Smooth muscle cell (in vitro differentiated cells): Measurements from ENCODE around the gene SLC45A1. TPM values are rescaled to one million over a fixed set of nuclear protein-coding genes. Genes with fewer than 3 reads are reported as not detected.

ENCODE experiments used
- DNase-seq: peaks from one replicate; lab custom pipeline; 2025; ENCODE audit not compliant: unreplicated experiment; lab: John Stamatoyannopoulos, UW
- H2AFZ ChIP-seq: fragments of 200-600 bp; sonication (generic); 2 replicates; pipeline ENCODE4 v1.6.0; 2016; ENCODE audit warnings: antibody characterized with exemption, low read depth, mild to moderate bottlenecking
- H3F3A ChIP-seq: fragments of 200-600 bp; sonication (generic); 2 replicates; pipeline ENCODE4 v1.6.0; 2017; ENCODE audit warnings: antibody characterized with exemption, low read depth
- H3K27ac ChIP-seq: fragments of 200-600 bp; sonication (generic); 2 replicates; pipeline ENCODE4 v1.5.1; 2016; ENCODE audit warnings: low read depth, mild to moderate bottlenecking
- H3K27me3 ChIP-seq: fragments of 200-600 bp; sonication (generic); 2 replicates; pipeline ENCODE4 v1.6.1; 2016; ENCODE audit warnings: low read depth, mild to moderate bottlenecking
- H3K36me3 ChIP-seq: fragments of 200-600 bp; sonication (generic); 2 replicates; pipeline ENCODE4 v1.5.1; 2016; ENCODE audit warnings: low read depth
- H3K4me1 ChIP-seq: fragments of 200-600 bp; sonication (generic); 2 replicates; pipeline ENCODE4 v1.5.1; 2016; ENCODE audit warnings: low read depth
- H3K4me2 ChIP-seq: fragments of 200-600 bp; sonication (generic); 2 replicates; pipeline ENCODE4 v1.6.0; 2016; ENCODE audit warnings: mild to moderate bottlenecking
- H3K4me3 ChIP-seq: fragments of 200-600 bp; sonication (generic); 2 replicates; pipeline ENCODE4 v1.5.1; 2016; ENCODE audit warnings: mild to moderate bottlenecking
- H3K79me2 ChIP-seq: fragments of 200-600 bp; sonication (generic); 2 replicates; pipeline ENCODE4 v1.6.0; 2016; ENCODE audit warnings: low read depth, mild to moderate bottlenecking
- H3K9ac ChIP-seq: fragments of 200-600 bp; sonication (generic); 2 replicates; pipeline ENCODE4 v1.6.0; 2016; ENCODE audit warnings: low read depth
- H3K9me3 ChIP-seq: fragments of 200-600 bp; sonication (generic); replicated peaks from 2 replicates; pipeline ENCODE4 v1.5.1; 2016; ENCODE audit warnings: low read depth
- H4K20me1 ChIP-seq: fragments of 200-600 bp; sonication (generic); 2 replicates; pipeline ENCODE4 v1.6.0; 2016; ENCODE audit warnings: low read depth
- CTCF ChIP-seq: fragments of 200-600 bp; sonication (generic); IDR thresholded peaks from 2 replicates; pipeline ENCODE4 v1.5.1; 2017; ENCODE audit warnings: borderline replicate concordance, mild to moderate bottlenecking, antibody characterized with exemption; ENCODE audit not compliant: insufficient read depth, poor library complexity, severe bottlenecking
- WGBS: methylation state at CpG from one replicate; pipeline ENCODE4 v1.1.7; 2016; ENCODE audit warnings: low lambda C conversion rate; 5-methylcytosine and 5-hydroxymethylcytosine counted together
- polyA plus RNA-seq: library from polyadenylated mRNA; unstranded; fragments of >200 nt; fragmentation: Nextera tagmentation; extraction: Ambion mirVana; gene quantifications from 2 replicates; pipeline ENCODE4 v1.2.1, GENCODE V29; 2016
- small RNA-seq: library from RNA; depleted of rRNA; stranded (forward); fragments of <200 nt; gene quantifications from one replicate; pipeline ENCODE3, GENCODE V24; 2014
- total RNA-seq: library from RNA; depleted of rRNA; stranded (reverse); fragments of >200 nt; gene quantifications from 2 replicates; pipeline ENCODE4 v1.2.3, GENCODE V29; 2014

SLC45A1 gene
- total and polyA plus RNA-seq, 2 experiments from 2014 or later, result 1.7 to 1.8 TPM

GRCh38 chr1:8390707-8391106 is 72.8 kb downstream of the SLC45A1 start:
- H3K4me3 ChIP-seq, result no peak overlapping the region
- H3F3A ChIP-seq, result peaks cover 33% of the 10 kb centered on the region
- H3K4me1 ChIP-seq, result peaks cover 23% of the 10 kb centered on the region
- no peak for DNase-seq
- 94% methylated on average over 4 of the region's 4 CpGs for WGBS
- no peak overlapping the region for H3K9ac ChIP-seq
- no peak overlapping the region for H3K4me2 ChIP-seq
- no peaks in the 10 kb centered on the region for H3K9me3 ChIP-seq
- no peak overlapping the region for H3K27ac ChIP-seq
- peaks cover 5% of the 10 kb centered on the region for H3K36me3 ChIP-seq
- peaks cover 97% of the 10 kb centered on the region for H4K20me1 ChIP-seq
- no peaks in the 10 kb centered on the region for H3K27me3 ChIP-seq
- H2AFZ ChIP-seq, result no peak overlapping the region
- peaks cover 90% of the 10 kb centered on the region for H3K79me2 ChIP-seq
- no peak for TF ChIP-seq CTCF

- H3K27me3 ChIP-seq, result no peaks in the 10 kb centered on the region
- 61% methylated on average over 7 of the region's 7 CpGs for WGBS
- peaks cover 5% of the 10 kb centered on the region for H3K36me3 ChIP-seq
- peaks cover 25% of the 10 kb centered on the region for H3F3A ChIP-seq
- no peak overlapping the region for H3K4me2 ChIP-seq
- H3K27ac ChIP-seq, result no peak overlapping the region
- peaks cover 79% of the 10 kb centered on the region for H3K79me2 ChIP-seq
- H4K20me1 ChIP-seq, result peaks cover 99% of the 10 kb centered on the region
- H3K4me1 ChIP-seq, result peaks cover 28% of the 10 kb centered on the region
- TF ChIP-seq CTCF, result no peak
- no peak overlapping the region for H3K9ac ChIP-seq
- no peak for DNase-seq
- no peak overlapping the region for H3K4me3 ChIP-seq
- no peaks in the 10 kb centered on the region for H3K9me3 ChIP-seq
- no peak overlapping the region for H2AFZ ChIP-seq
Observed at GRCh38 chr1:8392522-8392921, 74.6 kb downstream of the SLC45A1 start.

Small RNA genes within 50 kb of the gene (small RNA-seq; reads per million reads assigned to genes)
- gene RF00019 (not detected), gene RNU6-991P (not detected)
